NT2/D1 (cell line): Measurements from ENCODE around the gene STOX1.
"Not testable (repeated sequence)": the region's sequence is repeated elsewhere in the genome, so short reads cannot be mapped to it uniquely, and the experiment has no call there.

Experiments used
- SUZ12 ChIP-seq: IDR thresholded peaks from 2 replicates; pipeline ENCODE4 v1.6.1; 2011; ENCODE audit not compliant: insufficient read length, insufficient read depth; ENCODE audit errors: extremely low read depth
- YY1 ChIP-seq: IDR thresholded peaks from 2 replicates; pipeline ENCODE4 v1.6.1; 2011; ENCODE audit not compliant: insufficient read length, insufficient read depth
- ZNF274 ChIP-seq: IDR thresholded peaks from 2 replicates; pipeline ENCODE4 v1.6.1; 2011; ENCODE audit warnings: mild to moderate bottlenecking, low read depth, low read length

- not testable (repeated sequence) for TF ChIP-seq ZNF274, SUZ12, YY1
Observed at GRCh38 chr10:68940917-68941316, 113.6 kb downstream of the STOX1 start.
